Testis (tissue), 3 donors: Measurements from ENCODE around the gene TBC1D16. TPM values are rescaled to one million over a fixed set of nuclear protein-coding genes. Genes with fewer than 3 reads are reported as not detected.
"Not testable (repeated sequence)": the region's sequence is repeated elsewhere in the genome, so short reads cannot be mapped to it uniquely, and the experiment has no call there.

Source experiments
- DNase-seq: peaks from one replicate; pipeline ENCODE4 v3.0.0-alpha.2; 2019
- H3K27ac ChIP-seq, 2 donors: fragments of 200-600 bp; sonication (generic); one replicate each; pipeline ENCODE4 v1.5.1; 2019
- H3K27me3 ChIP-seq: fragments of 200-600 bp; sonication (generic); one replicate; pipeline ENCODE4 v1.5.1; 2019
- H3K36me3 ChIP-seq: fragments of 200-600 bp; sonication (generic); one replicate; pipeline ENCODE4 v1.5.1; 2017; ENCODE audit warnings: low read depth; ENCODE audit errors: missing control alignments
- H3K4me1 ChIP-seq: fragments of 200-600 bp; sonication (generic); one replicate; pipeline ENCODE4 v1.5.1; 2019
- H3K4me3 ChIP-seq, 2 donors: fragments of 200-600 bp; sonication (generic); one replicate each; pipeline ENCODE4 v1.5.1; 2017 to 2019
- H3K9me3 ChIP-seq: fragments of 200-600 bp; sonication (generic); one replicate; pipeline ENCODE4 v1.5.1; 2017
- POLR2A ChIP-seq: fragments of 450-650 bp; IDR thresholded peaks from one replicate; pipeline ENCODE4 v1.6.1; 2017; ENCODE audit warnings: antibody characterized with exemption, mild to moderate bottlenecking, moderate library complexity
- WGBS, 2 donors: methylation state at CpG; one replicate each; pipeline ENCODE4 v1.1.5; 2018; 5-methylcytosine and 5-hydroxymethylcytosine counted together
- intact Hi-C: fragments of 100-400 bp; cut with DNase I; formaldehyde crosslinking; loops from one replicate; pipeline ENCODE4 v1.15.1; 2023; ENCODE audit warnings: low total_unique reads
- polyA plus RNA-seq: library from polyadenylated mRNA; stranded (reverse); fragments of 350-450 nt; fragmentation: Illumina TruSeq; extraction: RNeasy Lipid Tissue Mini Kit (QIAGEN cat#74804); gene quantifications from one replicate; pipeline ENCODE4 v1.2.3, GENCODE V29; 2014; ENCODE audit warnings: low read depth, low replicate concordance; ENCODE audit not compliant: insufficient read depth
- total RNA-seq, 2 donors: library from RNA; depleted of rRNA; stranded (reverse); fragments of >200 nt; gene quantifications; one replicate each; pipeline ENCODE4 v1.2.3, GENCODE V29; 2016
- TF ChIP-seq, protein P1 (sequence below), 3 experiments: fragments of 450-650 bp in 2 of 3; fragments of 200-600 bp in 1 of 3; sonication (generic) in 1 of 3; IDR thresholded peaks; one replicate each; pipeline ENCODE4 v1.5.1; 2016 to 2019; ENCODE audit warnings: antibody characterized with exemption in 3 of 3, mild to moderate bottlenecking in 2 of 3, moderate library complexity in 1 of 3

The TBC1D16 gene
- total and polyA plus RNA-seq, 3 donors from 2014 or later = 11.0 to 16.0 (median 11.7) TPM

DNA sequence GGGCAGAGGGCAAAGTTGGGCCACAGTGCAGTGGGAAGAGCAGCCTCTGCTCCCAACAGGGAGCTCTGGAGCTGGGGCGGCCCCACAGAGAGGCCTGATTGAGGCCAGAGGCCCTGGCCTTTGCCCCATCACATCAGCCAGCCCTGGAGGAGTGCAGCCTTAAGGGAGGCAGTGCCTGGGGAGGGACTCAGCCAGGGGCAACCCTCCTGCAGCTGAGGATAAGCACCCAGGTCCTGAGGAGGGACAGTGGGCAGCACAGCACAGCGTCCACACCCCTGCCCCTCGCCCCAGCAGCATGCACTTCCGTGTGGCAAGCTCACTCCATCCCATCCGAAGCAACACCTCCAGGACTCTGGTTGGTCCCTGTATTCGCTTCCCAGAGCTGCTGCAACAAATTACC lies 134.5 kb downstream of the TBC1D16 start:
- TF ChIP-seq POLR2A = no peak
- TF ChIP-seq, protein P1, sequence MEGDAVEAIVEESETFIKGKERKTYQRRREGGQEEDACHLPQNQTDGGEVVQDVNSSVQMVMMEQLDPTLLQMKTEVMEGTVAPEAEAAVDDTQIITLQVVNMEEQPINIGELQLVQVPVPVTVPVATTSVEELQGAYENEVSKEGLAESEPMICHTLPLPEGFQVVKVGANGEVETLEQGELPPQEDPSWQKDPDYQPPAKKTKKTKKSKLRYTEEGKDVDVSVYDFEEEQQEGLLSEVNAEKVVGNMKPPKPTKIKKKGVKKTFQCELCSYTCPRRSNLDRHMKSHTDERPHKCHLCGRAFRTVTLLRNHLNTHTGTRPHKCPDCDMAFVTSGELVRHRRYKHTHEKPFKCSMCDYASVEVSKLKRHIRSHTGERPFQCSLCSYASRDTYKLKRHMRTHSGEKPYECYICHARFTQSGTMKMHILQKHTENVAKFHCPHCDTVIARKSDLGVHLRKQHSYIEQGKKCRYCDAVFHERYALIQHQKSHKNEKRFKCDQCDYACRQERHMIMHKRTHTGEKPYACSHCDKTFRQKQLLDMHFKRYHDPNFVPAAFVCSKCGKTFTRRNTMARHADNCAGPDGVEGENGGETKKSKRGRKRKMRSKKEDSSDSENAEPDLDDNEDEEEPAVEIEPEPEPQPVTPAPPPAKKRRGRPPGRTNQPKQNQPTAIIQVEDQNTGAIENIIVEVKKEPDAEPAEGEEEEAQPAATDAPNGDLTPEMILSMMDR (IDR thresholded peaks at IDR 0.05) = no peak
- Histone ChIP-seq H3K4me3 (no peak overlapping the region), H3K4me1 (no peaks in the 10 kb centered on the region), H3K27ac (no peak overlapping the region), H3K36me3 (no peaks in the 10 kb centered on the region), H3K9me3 (no peaks in the 10 kb centered on the region), H3K27me3 (no peaks in the 10 kb centered on the region)
- no peak for DNase-seq
- intact Hi-C loops = no loop called here
- WGBS, 2 donors = 87% methylated on average over 2 to 6 of the region's 6 CpGs

DNA sequence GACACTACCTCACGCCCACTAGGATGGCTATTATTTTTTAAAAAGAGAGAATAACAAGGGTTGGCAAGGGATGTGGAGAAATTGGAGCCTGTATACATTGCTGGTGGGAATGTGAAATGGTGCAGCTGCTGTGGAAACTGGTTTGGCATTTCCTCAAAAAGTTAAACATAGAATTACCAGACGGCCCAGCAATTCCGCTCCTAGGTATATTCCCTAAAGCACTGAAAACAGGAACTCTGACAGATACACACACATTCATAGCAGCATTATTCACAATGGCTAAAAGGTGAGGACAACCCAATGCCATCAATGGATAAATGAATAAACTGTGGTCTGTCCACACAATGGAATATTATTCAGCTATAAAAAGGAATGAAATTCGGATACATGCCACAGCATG lies 136.1 kb downstream of the TBC1D16 start:
- no peak for DNase-seq
- Histone ChIP-seq H3K9me3 (no peaks in the 10 kb centered on the region), H3K36me3 (no peaks in the 10 kb centered on the region), H3K4me3 (no peak overlapping the region), H3K4me1 (no peaks in the 10 kb centered on the region), H3K27me3 (no peaks in the 10 kb centered on the region), H3K27ac (no peak overlapping the region)
- intact Hi-C loops = no loop called here
- TF ChIP-seq, protein P1 (IDR thresholded peaks at IDR 0.05) = no peak
- WGBS, 2 donors = 79 to 91% methylated on average over 4 of the region's 4 CpGs

DNA sequence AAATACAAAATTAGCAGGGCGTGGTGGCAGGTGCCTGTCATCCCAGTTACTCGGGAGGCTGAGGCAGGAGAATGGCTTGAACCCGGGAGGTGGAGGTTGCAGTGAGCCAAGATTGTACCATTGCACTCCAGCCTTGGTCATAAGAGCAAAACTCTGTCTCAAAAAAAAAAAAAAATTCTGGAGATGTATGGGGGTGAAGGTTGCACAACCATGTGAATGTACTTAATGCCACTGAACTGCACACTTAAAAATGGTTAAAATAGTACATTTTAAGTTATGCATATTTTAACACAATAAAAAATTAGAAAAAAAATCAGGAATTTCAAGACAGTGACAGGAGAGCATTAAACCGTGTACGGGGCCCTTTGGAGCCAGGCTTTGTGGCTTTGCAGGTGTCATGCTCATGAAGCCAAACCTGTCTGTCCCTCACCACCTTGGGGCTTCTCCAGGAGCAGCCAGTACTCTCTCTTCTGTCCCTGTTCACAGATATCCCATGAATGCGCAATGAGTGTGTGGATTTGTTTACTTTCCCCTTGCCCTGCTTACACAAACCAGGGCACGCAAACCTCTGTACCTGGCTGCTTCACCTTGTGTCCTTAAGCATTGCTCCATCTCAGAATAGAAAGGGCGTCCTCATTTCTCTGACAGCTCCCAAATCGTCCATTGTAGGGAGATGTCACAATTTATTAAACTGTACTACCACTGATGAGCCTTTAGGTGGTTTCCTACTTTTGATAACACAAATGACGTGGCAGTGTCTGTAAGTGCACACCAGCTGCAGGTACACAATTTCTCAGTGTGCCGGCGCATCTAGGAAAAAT lies 138.2 kb downstream of the TBC1D16 start:
- 76 to 84% methylated on average over 12 of the region's 12 CpGs for WGBS, 2 donors
- intact Hi-C loops = no loop called here
- Histone ChIP-seq H3K36me3 (no peaks in the 10 kb centered on the region), H3K9me3 (no peaks in the 10 kb centered on the region), H3K4me3 (no peak overlapping the region), H3K27me3 (no peaks in the 10 kb centered on the region), H3K27ac (no peak overlapping the region), H3K4me1 (no peaks in the 10 kb centered on the region)
- DNase-seq = no peak
- TF ChIP-seq POLR2A = no peak
- TF ChIP-seq, protein P1 (IDR thresholded peaks at IDR 0.05) = no peak

DNA sequence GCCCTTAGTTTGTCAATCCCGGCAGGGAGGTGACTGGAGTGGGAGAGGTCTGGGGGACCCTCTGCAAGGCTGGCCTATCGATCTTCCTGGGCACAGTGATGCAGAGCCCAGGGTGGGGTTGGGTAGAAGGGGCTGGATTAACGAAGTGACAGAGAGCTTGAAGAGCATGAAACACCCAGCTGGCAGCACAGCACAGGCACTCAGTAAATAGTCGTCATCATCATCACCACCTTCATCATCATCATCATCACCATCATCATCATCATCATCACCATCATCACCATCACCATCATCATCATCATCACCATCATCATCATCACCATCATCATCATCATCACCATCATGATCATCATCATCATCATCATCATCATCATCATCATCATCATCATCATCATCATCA lies 142.2 kb downstream of the TBC1D16 start:
- H3K4me1 ChIP-seq, H3K9me3 ChIP-seq, H3K4me3 ChIP-seq, intact Hi-C loops, H3K36me3 ChIP-seq, DNase-seq, H3K27ac ChIP-seq, H3K27me3 ChIP-seq: not testable (repeated sequence)
- 90 to 93% methylated on average over 3 to 4 of the region's 4 CpGs for WGBS, 2 donors

DNA sequence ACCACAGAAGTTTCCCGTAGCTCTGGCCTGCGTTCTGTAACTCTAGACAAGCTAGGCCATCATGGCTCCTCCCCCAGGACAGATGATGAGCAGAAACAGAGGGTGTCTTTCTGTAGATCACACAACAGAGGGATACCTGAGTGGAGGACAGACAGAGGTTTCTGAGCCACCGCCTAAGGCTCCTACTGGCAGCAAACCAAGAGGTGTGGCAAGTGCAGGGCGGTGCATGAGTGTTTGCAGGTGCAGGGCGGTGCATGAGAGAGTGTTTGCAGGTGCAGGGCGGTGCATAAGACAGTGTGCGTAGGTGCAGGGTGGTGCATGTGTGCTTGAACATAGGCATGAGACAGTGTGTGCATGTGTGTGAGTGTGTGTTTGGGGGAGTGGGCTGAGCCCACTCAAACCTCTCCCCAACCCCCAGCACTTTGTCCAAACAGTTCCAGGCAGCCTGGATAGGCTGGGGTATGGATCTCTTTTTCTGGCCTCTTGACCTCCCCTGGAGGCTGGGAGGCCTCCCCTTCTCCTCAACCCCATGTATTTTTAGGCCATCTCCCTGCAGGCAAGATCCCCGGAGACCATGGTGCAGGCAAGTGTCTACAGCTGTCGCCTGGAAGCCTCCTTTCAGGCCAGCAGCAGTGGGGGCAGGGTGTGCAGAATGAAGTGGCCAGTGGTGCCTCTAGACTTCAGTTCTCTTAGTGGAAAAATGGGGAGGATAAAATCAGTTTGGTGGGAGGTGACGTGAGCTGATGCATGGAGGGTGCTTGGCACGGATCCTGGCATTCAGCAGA lies 143.0 kb downstream of the TBC1D16 start:
- TF ChIP-seq, protein P1 (IDR thresholded peaks at IDR 0.05) = no peak
- TF ChIP-seq POLR2A = no peak
- no peak for DNase-seq
- Histone ChIP-seq H3K36me3 (no peaks in the 10 kb centered on the region), H3K27me3 (no peaks in the 10 kb centered on the region), H3K9me3 (no peaks in the 10 kb centered on the region), H3K4me3 (no peak overlapping the region), H3K27ac (no peak overlapping the region), H3K4me1 (no peaks in the 10 kb centered on the region)
- intact Hi-C loops = no loop called here
- WGBS, 2 donors = 84 to 94% methylated on average over 11 of the region's 11 CpGs
